ENCODE measurements around the gene FPR1.

The FPR1 gene

DNA sequence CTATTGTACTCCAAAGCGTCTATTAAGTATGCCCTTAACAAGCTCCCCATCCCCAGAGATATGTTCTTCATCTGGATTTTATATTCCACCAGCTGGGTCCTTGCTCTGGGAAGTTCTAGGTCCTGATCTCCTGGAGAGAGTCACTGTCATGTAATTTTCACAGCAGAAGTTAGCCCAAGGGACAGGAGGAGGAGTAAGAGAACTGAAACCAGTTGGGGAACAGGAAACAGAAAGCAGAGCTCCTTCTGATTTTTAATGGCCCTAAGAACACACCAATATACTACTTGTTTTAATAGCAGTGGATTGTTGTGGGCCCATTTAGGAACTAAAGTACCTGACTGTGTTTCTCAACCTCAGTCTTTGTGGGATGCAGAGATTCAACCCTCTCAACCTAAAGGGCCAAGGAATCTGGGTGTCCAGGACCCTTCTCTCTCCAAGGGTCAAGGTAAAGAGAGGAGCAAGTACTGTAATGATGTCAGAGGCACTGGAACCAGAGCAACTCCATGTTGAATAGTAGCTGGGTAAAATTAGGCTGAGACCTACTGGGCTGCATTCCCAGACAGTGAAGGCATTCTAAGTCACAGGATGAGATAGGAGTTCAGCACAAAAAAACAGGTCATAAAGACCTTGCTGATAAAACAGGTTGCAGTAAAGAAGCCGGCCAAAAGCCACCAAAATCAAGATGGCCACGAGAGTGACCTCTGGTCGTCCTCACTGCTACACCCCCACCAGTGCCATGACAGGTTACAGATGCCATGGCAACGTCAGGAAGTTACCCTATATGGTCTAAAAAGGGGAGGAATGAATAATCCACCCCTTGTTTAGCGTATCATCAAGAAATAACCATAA lies 35.2 kb upstream of the FPR1 start:
- DNase-seq (ENCODE audit: low read depth in 2 of 2) = no peak

DNA sequence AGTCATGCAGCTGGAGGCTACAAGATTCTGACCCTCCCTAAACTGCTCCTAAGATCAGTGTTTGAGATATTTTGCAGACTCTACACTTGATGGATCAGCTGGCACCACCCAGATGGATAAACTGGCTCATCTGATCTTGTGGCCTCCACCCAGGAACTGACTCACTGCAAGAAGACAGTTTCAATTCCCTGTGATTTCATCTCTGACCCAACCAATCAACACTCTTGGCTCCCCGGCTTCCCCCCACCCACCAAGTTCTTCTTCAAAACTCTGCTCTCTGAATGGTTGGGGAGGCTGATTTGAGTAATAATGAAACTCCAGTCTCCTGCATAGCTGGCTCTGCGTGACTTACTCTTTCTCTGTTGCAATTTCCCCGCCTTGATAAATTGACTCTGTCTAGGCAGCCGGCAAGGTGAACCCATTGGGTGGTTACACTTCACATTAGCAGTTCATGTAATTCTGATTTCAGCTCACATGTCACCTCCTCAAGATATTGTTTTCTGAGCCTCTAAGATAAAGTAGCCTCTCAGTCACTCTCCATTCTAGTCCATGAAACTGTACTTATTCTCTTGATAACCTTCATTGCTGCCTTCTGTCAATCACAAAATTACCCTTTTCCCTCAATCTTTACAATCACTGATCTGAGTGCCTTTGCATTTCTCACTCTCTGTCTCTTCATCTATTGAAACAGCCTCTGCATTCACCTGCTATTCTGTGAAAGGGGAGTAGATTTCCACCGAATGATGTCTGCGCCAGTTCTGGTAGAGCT lies 33.4 kb upstream of the FPR1 start:
- peak; percentile 91 to 94 for DNase-seq (ENCODE audit: low read depth in 2 of 2)
- TF ChIP-seq, protein P1, sequence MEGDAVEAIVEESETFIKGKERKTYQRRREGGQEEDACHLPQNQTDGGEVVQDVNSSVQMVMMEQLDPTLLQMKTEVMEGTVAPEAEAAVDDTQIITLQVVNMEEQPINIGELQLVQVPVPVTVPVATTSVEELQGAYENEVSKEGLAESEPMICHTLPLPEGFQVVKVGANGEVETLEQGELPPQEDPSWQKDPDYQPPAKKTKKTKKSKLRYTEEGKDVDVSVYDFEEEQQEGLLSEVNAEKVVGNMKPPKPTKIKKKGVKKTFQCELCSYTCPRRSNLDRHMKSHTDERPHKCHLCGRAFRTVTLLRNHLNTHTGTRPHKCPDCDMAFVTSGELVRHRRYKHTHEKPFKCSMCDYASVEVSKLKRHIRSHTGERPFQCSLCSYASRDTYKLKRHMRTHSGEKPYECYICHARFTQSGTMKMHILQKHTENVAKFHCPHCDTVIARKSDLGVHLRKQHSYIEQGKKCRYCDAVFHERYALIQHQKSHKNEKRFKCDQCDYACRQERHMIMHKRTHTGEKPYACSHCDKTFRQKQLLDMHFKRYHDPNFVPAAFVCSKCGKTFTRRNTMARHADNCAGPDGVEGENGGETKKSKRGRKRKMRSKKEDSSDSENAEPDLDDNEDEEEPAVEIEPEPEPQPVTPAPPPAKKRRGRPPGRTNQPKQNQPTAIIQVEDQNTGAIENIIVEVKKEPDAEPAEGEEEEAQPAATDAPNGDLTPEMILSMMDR (IDR thresholded peaks at IDR 0.05; ENCODE audit: low read depth, low read length) = no peak
- H3K4me3 ChIP-seq (replicated peaks in 1 of 2; ENCODE audit: low read depth in 2 of 2, low read length in 2 of 2) = no peak overlapping the region

More for the DNA sequence above, 35.2 kb upstream of the FPR1 start:
- TF ChIP-seq, protein P1 (IDR thresholded peaks at IDR 0.05; ENCODE audit: low read depth, low read length) = no peak
- H3K4me3 ChIP-seq (replicated peaks in 1 of 2; ENCODE audit: low read depth in 2 of 2, low read length in 2 of 2) = no peak overlapping the region

DNA sequence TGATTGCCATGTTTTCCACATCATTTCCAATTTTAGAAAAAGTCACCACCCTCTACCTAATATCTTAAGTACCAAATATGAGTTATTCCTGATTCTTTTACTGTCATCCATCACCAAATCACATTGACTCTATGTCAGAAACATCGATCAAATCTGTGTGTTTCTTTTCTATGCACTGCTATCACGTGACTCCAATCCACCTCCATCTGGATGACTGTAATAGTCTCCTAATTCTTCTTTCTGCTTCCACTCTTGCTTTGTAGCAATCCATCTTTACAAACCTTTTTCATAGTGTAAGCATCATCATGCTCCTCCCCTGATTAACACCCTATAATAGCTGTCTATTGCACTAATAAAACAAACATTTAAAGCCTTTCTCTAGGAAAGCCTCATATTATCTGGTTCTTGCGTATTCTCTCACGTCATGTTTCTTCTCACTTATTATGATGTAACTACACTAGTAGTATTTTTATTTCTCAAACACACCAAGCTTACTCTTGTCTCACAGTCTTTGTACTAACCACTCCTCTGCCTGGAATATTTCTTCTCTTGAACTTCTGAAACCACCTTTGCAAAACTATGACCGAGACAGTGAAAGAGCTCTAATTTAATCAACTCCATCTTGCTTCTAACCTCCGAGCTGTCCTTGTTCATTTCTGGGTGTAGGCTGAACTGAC lies 32.6 kb upstream of the FPR1 start:
- TF ChIP-seq, protein P1 (IDR thresholded peaks at IDR 0.05; ENCODE audit: low read depth, low read length) = no peak
- H3K4me3 ChIP-seq (replicated peaks in 1 of 2; ENCODE audit: low read depth in 2 of 2, low read length in 2 of 2) = no peak overlapping the region
- no peak for DNase-seq (ENCODE audit: low read depth in 2 of 2)

DNA sequence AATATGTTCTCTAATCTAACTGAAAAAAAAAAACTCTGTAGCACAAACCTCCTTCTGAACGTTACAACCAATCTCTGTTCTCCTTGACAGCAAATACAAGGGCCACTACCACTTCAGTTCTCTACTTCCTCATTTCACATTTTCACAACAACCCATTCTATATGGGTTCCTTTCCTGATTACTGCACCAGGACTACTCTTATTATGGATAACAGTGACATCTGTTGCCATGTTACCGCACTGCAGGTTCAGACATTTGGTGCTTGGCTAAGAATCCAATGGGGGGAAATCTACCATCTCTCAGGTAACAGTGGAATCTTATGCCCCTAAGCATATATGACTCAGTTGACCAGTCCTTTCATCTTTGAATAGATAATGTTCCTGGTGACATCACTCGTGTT lies 31.7 kb upstream of the FPR1 start:
- H3K4me3 ChIP-seq (replicated peaks in 1 of 2; ENCODE audit: low read depth in 2 of 2, low read length in 2 of 2) = no peak overlapping the region
- peak; percentile 51 to 63 for DNase-seq (ENCODE audit: low read depth in 2 of 2)
- TF ChIP-seq, protein P1 (IDR thresholded peaks at IDR 0.05; ENCODE audit: low read depth, low read length) = peak; percentile 41

DNA sequence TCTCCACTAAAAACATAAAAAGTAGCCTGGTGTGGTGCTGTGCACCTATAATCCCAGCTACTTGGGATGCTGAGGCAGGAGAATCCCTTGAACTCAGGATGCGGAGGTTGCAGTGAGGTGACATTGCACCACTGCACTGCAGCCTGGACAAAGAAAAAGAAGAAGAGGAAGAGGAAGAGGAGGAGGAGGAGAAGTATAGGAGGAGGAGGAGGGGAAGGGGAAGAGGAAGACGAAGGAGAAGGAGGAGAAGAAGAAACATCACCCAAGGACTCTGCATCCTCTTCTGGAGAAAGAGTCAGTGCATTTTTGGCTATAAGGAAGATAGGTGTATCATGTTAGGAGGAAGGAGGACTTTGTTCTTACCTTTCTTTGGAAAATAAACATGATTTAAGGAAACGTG lies 30.3 kb upstream of the FPR1 start:
- TF ChIP-seq, protein P1 (IDR thresholded peaks at IDR 0.05; ENCODE audit: low read depth, low read length) = no peak
- H3K4me3 ChIP-seq (replicated peaks in 1 of 2; ENCODE audit: low read depth in 2 of 2, low read length in 2 of 2) = no peak overlapping the region
- no peak for DNase-seq (ENCODE audit: low read depth in 2 of 2)

DNA sequence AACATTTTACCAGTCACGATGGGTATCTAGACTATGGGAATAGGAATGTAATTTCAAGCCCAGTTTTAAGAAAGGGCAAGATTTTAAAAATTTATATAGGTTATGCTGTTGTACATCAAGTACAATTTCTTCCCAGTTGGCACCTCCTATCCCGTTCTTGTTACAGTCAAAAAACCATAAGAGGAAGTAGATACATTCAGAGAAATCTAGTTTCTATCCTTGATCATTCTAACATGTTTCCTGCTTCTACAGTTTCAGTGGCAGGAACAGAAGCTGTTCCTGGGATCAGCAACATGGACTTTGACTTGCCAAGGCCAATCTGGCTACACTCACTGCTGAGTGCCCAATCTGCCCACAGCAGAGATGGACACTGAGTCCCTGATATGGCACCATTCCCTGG lies 28.6 kb upstream of the FPR1 start:
- no peak overlapping the region for H3K4me3 ChIP-seq (replicated peaks in 1 of 2; ENCODE audit: low read depth in 2 of 2, low read length in 2 of 2)
- TF ChIP-seq, protein P1 (IDR thresholded peaks at IDR 0.05; ENCODE audit: low read depth, low read length) = no peak
- DNase-seq (ENCODE audit: low read depth in 2 of 2) = no peak

Measured in cardiac fibroblast (primary cell).